Activated CD8-positive, alpha-beta memory T cell treated with anti-CD3 and anti-CD28 coated beads for 36 hours (primary cell): Measurements from ENCODE around the gene SSTR5. TPM values are rescaled to one million over a fixed set of nuclear protein-coding genes. Genes with fewer than 3 reads are reported as not detected.

Source experiments
- CTCF ChIA-PET: fragments of 350-600 bp; sonication (Branson Sonifier 250); formaldehyde crosslinking; loops from one replicate; lab custom pipeline; 2021; ENCODE audit warnings: antibody characterized with exemption; lab: Charles Lee
- POLR2A ChIA-PET: fragments of 350-600 bp; sonication (Branson Sonifier 250); formaldehyde crosslinking; loops from one replicate; lab custom pipeline; 2021; ENCODE audit warnings: antibody characterized with exemption; lab: Charles Lee
- total RNA-seq, 2 experiments: library from RNA; stranded (reverse); gene quantifications; one replicate each; pipeline ENCODE4 v1.2.3, GENCODE V29; 2021

The SSTR5 gene
- total RNA-seq, 2 experiments from 2014 or later = not detected

GRCh38 chr16:1125471-1125870 lies 52.9 kb downstream of the SSTR5 start:
- ChIA-PET CTCF (no interaction called here), POLR2A (no interaction called here)

- POLR2A ChIA-PET = no interaction called here
- CTCF ChIA-PET = no interaction called here
Measured at GRCh38 chr16:1126044-1126443, 53.5 kb downstream of the SSTR5 start.

- POLR2A ChIA-PET = no interaction called here
- CTCF ChIA-PET = no interaction called here
Measured at GRCh38 chr16:1126586-1126985, 54.0 kb downstream of the SSTR5 start.

GRCh38 chr16:1127101-1127500 lies 54.6 kb downstream of the SSTR5 start:
- CTCF ChIA-PET = no interaction called here
- POLR2A ChIA-PET = no interaction called here

- CTCF ChIA-PET = no interaction called here
- POLR2A ChIA-PET = no interaction called here
Measured at GRCh38 chr16:1127971-1128715, 55.6 kb downstream of the SSTR5 start.

GRCh38 chr16:1129106-1129960 lies 56.8 kb downstream of the SSTR5 start:
- ChIA-PET CTCF (no interaction called here), POLR2A (no interaction called here)

- POLR2A ChIA-PET = no interaction called here
- CTCF ChIA-PET = no interaction called here
Measured at GRCh38 chr16:1130382-1130781, 57.8 kb downstream of the SSTR5 start.

Other genes starting within 250 kb of the SSTR5 start
- 1 to 10 TPM; 7.7 to 7.8 TPM for gene LMF1, start 101.8 kb upstream of the SSTR5 start, total RNA-seq
- under 1 TPM; 0.61 to 0.63 TPM for gene SOX8, start 91.0 kb upstream of the SSTR5 start, total RNA-seq
- gene C1QTNF8, start 23.5 kb downstream of the SSTR5 start, total RNA-seq = not detected
- under 1 TPM; 0.44 to 0.63 TPM for gene CACNA1H, start 80.4 kb downstream of the SSTR5 start, total RNA-seq
- not detected for gene TPSG1, start 152.5 kb downstream of the SSTR5 start, total RNA-seq
- not detected for gene TPSB2, start 157.4 kb downstream of the SSTR5 start, total RNA-seq
- gene TPSAB1, start 168.0 kb downstream of the SSTR5 start, total RNA-seq = not detected
- not detected for gene TPSD1, start 183.3 kb downstream of the SSTR5 start, total RNA-seq
- gene UBE2I, start 236.9 kb downstream of the SSTR5 start, total RNA-seq = 100 to 1,000 TPM; 241 to 249 TPM